Hepatic stellate cell (primary cell): Measurements from ENCODE around the gene FAM81A.
"Not testable (repeated sequence)": the region's sequence is repeated elsewhere in the genome, so short reads cannot be mapped to it uniquely, and the experiment has no call there.

ENCODE experiments used
- DNase-seq: peaks from one replicate; pipeline ENCODE4 v3.0.0; 2011; ENCODE audit warnings: low spot score

Gene FAM81A

GRCh38 chr15:59489485-59489884 lies 51.5 kb downstream of the FAM81A start:
- DNase-seq: not testable (repeated sequence)

GRCh38 chr15:59491062-59491461 lies 53.1 kb downstream of the FAM81A start:
- no peak for DNase-seq

GRCh38 chr15:59492389-59493377 lies 54.7 kb downstream of the FAM81A start:
- peak; percentile 50 for DNase-seq

GRCh38 chr15:59501597-59501996 lies 63.6 kb downstream of the FAM81A start:
- peak; percentile 28 for DNase-seq

- no peak for DNase-seq
Measured at GRCh38 chr15:59515190-59515589, 77.2 kb downstream of the FAM81A start.

- DNase-seq: no peak
Measured at GRCh38 chr15:59516655-59517461, 78.9 kb downstream of the FAM81A start.

GRCh38 chr15:59519329-59519728 lies 81.3 kb downstream of the FAM81A start:
- DNase-seq: no peak

GRCh38 chr15:59521443-59521842 lies 83.5 kb downstream of the FAM81A start:
- no peak for DNase-seq

GRCh38 chr15:59522988-59523461 lies 85.0 kb downstream of the FAM81A start:
- DNase-seq: no peak

- DNase-seq: no peak
Measured at GRCh38 chr15:59523702-59524101, 85.7 kb downstream of the FAM81A start.

GRCh38 chr15:59524331-59524731 lies 86.3 kb downstream of the FAM81A start:
- no peak for DNase-seq

- DNase-seq: not testable (repeated sequence)
Measured at GRCh38 chr15:59526466-59526865, 88.5 kb downstream of the FAM81A start.

- DNase-seq: no peak
Measured at GRCh38 chr15:59528429-59528828, 90.4 kb downstream of the FAM81A start.

GRCh38 chr15:59528961-59529402 lies 91.0 kb downstream of the FAM81A start:
- DNase-seq: peak; percentile 73

GRCh38 chr15:59531066-59531675 lies 93.2 kb downstream of the FAM81A start:
- DNase-seq: no peak

GRCh38 chr15:59532770-59533379 lies 94.9 kb downstream of the FAM81A start:
- DNase-seq: no peak

- DNase-seq: no peak
Measured at GRCh38 chr15:59536553-59536952, 98.6 kb downstream of the FAM81A start.

- no peak for DNase-seq
Measured at GRCh38 chr15:59537403-59537802, 99.4 kb downstream of the FAM81A start.

GRCh38 chr15:59538494-59538893 lies 100.5 kb downstream of the FAM81A start:
- DNase-seq: no peak

GRCh38 chr15:59539799-59540198 lies 101.8 kb downstream of the FAM81A start:
- no peak for DNase-seq

- DNase-seq: no peak
Measured at GRCh38 chr15:59540654-59541053, 102.7 kb downstream of the FAM81A start.

- DNase-seq: no peak
Measured at GRCh38 chr15:59541750-59542149, 103.8 kb downstream of the FAM81A start.
